ENCODE results near the gene FLYWCH1. TPM values are rescaled to one million over a fixed set of nuclear protein-coding genes. Genes with fewer than 3 reads are reported as not detected.

Gene FLYWCH1
- 32.3 and 42.3 TPM in 2 replicates for total RNA-seq (2014; rRNA removed; shearing (Covaris generic))

- peak; percentile 98 for DNase-seq (ENCODE audit: low read depth)
Measured at GRCh38 chr16:2911638-2912329, at the start of gene FLYWCH1. TSS of gene FLYWCH1 (plus strand) at chr16:2911931. CDS start at chr16:2929686, 17,755 bp downstream.

- no peak for DNase-seq (ENCODE audit: low read depth)
Measured at GRCh38 chr16:2865651-2866050, 46.1 kb upstream of the FLYWCH1 start.

- DNase-seq (ENCODE audit: low read depth), result no peak
Measured at GRCh38 chr16:2866431-2866830, 45.3 kb upstream of the FLYWCH1 start.

- no peak for DNase-seq (ENCODE audit: low read depth)
Measured at GRCh38 chr16:2867661-2867986, 44.1 kb upstream of the FLYWCH1 start.

GRCh38 chr16:2867987-2868789 lies 43.5 kb upstream of the FLYWCH1 start:
- peak; percentile 95 for DNase-seq (ENCODE audit: low read depth)

GRCh38 chr16:2871926-2872325 lies 39.8 kb upstream of the FLYWCH1 start:
- no peak for DNase-seq (ENCODE audit: low read depth)

GRCh38 chr16:2874032-2874911 lies 37.5 kb upstream of the FLYWCH1 start:
- DNase-seq (ENCODE audit: low read depth), result no peak

GRCh38 chr16:2874912-2875362 lies 36.8 kb upstream of the FLYWCH1 start:
- peak; percentile 86 for DNase-seq (ENCODE audit: low read depth)

- DNase-seq (ENCODE audit: low read depth), result no peak
Measured at GRCh38 chr16:2879854-2880508, 31.8 kb upstream of the FLYWCH1 start.

GRCh38 chr16:2881783-2882649 lies 29.7 kb upstream of the FLYWCH1 start:
- peak; percentile 44 for DNase-seq (ENCODE audit: low read depth)

GRCh38 chr16:2882650-2883457 lies 28.9 kb upstream of the FLYWCH1 start, which contains the start of gene FLYWCH2:
TSS of gene FLYWCH2 (plus strand) at chr16:2883215. CDS start at chr16:2896450, 13,235 bp downstream.
- DNase-seq (ENCODE audit: low read depth), result peak; percentile 98

- peak; percentile 24 for DNase-seq (ENCODE audit: low read depth)
Measured at GRCh38 chr16:2883458-2883908, 28.2 kb upstream of the FLYWCH1 start.

- no peak for DNase-seq (ENCODE audit: low read depth)
Measured at GRCh38 chr16:2884041-2884451, 27.7 kb upstream of the FLYWCH1 start.

GRCh38 chr16:2894231-2894630 lies 17.5 kb upstream of the FLYWCH1 start:
- DNase-seq (ENCODE audit: low read depth), result no peak

GRCh38 chr16:2895813-2896212 lies 15.9 kb upstream of the FLYWCH1 start:
- peak; percentile 79 for DNase-seq (ENCODE audit: low read depth)

- DNase-seq (ENCODE audit: low read depth), result no peak
Measured at GRCh38 chr16:2896480-2897010, 15.2 kb upstream of the FLYWCH1 start.

- peak; percentile 51 for DNase-seq (ENCODE audit: low read depth)
Measured at GRCh38 chr16:2897110-2897509, 14.6 kb upstream of the FLYWCH1 start.

GRCh38 chr16:2898831-2899563 lies 12.7 kb upstream of the FLYWCH1 start:
- DNase-seq (ENCODE audit: low read depth), result no peak
